Measurements from ENCODE around the gene SNX14.
"Not testable (repeated sequence)": the region's sequence is repeated elsewhere in the genome, so short reads cannot be mapped to it uniquely, and the experiment has no call there.

The SNX14 gene

DNA sequence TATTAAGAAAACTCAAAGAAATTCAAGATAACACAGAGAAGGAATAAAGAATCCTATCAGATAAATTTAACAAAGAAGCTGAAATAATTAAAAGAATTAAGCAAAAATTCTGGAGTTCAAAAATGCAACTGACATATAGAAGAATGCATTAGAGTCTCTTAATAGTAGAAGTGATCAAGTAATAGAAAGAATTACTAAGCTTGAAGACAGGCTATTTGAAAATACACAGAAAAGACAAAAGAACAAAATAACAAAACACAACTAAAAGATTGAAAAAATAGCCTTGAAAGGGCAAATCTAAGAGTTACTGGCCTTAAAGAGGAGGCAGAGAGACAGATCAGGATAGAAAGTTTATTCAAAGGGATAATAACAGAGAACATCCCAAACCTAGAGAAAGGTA, 12.1 kb downstream of the SNX14 start:
- no peak for DNase-seq

- DNase-seq, result no peak
Observed at GRCh38 chr6:85580878-85581267, 12.8 kb downstream of the SNX14 start.

DNA sequence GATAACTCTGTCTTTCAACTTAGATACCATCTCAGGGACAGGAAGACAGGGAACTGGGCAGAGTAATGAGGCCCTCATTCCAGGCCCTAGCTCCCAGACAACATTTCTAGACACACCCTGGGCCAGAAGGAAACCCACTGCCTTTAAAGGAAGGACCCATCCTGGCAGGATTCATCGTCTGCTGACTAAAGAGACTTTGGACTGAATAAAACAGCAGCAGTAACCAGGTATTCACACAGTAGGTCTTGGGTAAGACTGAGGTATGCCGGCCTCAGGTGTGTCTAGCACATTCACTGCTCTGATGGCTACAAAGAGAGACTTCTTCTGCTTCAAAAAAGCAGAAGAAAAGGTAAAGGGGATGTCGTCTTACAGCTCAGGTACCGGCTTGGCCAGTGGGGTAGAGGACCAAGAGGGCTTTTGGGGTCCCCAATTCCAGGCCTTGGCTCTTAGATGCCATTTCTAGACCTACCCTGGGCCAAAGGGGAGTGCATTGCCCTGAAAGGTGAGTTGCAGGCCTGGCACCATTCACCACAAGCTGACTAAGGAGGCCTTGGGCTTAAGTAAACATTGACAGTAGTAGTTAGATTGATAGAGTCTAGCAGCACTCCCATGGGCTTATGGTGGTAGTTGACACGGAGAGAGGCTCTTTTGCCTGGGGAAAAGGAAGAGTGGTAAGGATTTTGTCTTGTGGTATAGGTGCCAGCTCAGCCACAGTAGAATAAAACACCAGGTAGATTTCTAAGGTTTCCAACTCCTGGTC, 13.4 kb downstream of the SNX14 start:
- no peak for DNase-seq

DNA sequence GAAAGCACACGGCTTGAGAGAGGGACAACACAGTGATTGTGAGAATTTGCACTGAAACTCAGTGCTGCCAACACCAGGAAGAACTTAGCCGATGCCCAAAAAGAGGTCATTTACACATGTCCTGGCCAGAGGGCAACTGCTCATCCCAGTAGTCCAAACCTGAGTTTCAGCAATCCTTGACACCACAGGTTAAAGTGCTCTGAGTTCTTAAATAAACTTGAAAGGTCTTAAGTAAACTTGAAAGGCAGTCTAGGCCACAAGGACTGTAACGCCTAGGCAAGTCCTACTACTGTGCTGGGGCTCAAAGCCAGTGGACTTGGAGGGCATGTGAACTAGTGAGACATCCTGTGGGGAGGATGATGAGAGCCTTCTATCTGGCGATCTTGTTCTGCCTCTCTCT, 14.1 kb downstream of the SNX14 start:
- DNase-seq, result no peak

GRCh38 chr6:85576476-85576875, 17.2 kb downstream of the SNX14 start:
- no peak for DNase-seq

GRCh38 chr6:85574932-85575598, 18.6 kb downstream of the SNX14 start:
- DNase-seq, result no peak

DNA sequence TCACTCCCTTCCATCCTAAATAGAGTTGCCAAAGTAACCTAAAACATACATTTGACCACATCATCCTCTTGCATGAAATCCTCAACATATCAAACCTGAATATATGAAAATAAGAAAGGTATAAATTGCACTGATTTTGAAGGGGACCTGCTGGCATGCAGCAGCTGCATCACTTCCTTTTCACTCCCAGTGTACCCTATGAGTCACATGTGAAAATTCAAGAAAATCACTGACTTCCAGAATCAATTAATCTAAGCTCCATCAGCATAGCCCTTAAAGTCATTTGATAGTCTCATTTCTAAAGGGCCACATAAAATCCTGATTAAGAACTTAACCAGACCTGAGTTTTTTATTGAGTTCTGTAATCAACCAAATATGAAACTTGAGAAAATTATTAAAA, 24.3 kb downstream of the SNX14 start:
- DNase-seq, result no peak

DNA sequence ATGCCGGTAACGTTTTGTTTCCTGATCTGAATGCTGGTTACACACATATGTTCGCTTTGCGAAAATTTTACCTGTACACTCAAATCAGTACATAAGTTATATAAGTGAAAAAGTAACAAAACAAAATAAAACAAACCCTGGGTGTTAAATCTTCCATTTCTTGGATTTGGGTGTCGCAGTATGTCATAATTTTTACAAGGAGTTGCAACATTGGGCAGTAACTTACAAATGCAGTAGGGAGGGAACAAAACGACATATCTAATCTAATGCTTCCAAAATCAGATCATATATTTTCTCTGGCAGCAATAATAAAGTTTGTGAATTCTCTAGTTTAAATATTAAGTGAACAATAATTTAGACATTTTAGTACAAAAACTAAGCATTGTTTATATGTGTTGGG, 25.2 kb downstream of the SNX14 start:
- DNase-seq, result no peak

DNA sequence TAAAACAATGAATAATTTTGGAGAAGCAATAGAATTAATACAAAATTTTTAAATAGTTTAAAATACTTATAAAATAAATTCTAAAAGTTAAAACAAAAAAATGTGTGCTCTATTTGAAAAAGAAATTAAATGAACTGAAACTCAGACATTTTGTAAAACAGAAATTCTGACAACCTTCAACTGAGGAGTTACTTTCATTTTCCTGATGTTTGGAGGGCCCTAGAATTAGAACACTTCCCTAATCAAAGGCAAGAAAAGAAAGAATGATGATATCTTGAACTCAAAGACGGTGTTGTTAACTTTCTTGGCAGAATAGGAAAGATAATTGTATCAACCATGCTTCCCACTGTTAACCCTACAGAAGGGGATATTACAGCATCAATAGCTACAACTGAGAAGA, 27.9 kb downstream of the SNX14 start:
- DNase-seq, result no peak

- DNase-seq, result not testable (repeated sequence)
Observed at GRCh38 chr6:85564223-85564622, 29.4 kb downstream of the SNX14 start.

DNA sequence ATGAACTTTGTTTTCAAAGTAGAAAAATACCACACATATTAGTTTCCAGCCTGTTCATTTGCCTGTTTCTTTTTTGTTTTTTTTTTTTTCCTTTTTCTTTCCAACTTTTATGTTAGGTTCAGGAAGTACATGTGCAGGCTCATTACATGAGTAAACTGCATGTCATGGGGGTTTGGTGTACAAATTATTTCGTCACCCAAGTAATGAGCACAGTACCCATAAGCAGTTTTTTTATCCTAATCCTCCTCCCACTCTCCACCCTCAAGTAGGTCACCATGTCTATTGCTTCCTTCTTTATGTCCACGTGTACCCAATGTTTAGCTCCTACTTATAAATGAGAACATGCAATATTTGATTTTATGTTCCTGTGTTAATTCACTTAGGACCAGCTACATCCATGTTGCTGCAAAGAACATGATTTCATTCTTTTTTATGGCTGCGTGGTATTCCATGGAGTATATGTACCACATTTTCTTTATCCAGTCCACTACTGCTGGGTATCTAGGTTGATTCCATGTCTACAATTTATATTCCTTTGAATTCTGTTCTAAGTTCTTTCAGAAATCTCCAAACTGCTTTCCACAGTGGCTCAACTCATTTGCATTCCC, 31.8 kb downstream of the SNX14 start:
- DNase-seq, result no peak

DNA sequence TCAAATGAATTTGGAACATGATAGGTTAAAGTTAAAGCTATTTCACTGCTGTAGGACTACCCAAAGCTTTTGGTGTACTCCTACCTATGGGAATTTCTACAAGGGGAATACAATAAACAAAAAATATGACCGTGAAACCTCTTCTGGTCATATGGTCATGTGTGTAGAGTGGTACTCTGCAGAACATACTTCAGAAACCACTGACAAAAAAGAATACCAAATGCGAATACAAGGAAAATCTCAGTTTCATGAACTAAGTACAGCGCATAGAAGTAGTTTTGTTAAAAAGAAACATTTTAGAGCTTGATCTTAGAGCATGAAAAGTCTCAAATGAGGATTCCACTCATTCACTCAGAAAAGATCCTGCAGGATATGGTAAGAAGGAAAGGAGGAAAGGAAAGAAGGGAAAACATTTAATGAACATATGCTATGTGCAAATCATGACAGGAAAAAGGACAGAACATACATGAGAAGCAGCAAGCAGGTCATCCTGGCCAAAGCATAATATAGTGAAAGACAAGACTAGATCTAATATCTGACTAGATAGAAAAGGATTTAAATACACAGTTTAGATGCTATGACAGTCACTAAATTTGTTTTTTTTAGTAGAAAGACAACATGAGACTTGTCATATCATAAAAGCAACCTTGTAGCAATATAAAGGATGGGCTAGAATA, 36.5 kb downstream of the SNX14 start:
- no peak for DNase-seq

GRCh38 chr6:85552652-85553051, 41.0 kb downstream of the SNX14 start:
- no peak for DNase-seq

- no peak for DNase-seq
Observed at GRCh38 chr6:85551264-85551663, 42.4 kb downstream of the SNX14 start.

- DNase-seq, result no peak
Observed at GRCh38 chr6:85547719-85548118, 45.9 kb downstream of the SNX14 start.

GRCh38 chr6:85544776-85545175, 48.9 kb downstream of the SNX14 start:
- DNase-seq, result no peak

DNA sequence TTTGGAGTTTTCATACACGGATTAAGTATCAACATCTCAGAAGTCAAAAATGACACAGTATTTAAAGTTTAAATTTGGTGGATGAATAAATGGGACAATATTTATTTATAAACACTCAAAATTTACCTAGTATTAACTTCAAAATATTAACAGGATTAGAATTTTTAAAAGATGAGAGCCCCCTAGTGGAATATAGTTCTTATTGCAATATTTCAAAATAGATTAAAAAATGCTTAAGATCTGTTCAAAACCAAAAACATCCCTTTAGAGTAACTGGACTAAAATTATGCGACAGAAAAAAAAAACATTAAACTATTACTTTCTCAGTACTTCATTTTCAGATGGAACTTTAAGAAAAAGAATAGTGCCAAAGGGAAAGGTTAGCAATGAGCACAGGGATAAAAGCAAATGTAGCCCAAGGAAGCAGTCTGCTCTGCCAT, 56.6 kb downstream of the SNX14 start:
- no peak for DNase-seq

DNA sequence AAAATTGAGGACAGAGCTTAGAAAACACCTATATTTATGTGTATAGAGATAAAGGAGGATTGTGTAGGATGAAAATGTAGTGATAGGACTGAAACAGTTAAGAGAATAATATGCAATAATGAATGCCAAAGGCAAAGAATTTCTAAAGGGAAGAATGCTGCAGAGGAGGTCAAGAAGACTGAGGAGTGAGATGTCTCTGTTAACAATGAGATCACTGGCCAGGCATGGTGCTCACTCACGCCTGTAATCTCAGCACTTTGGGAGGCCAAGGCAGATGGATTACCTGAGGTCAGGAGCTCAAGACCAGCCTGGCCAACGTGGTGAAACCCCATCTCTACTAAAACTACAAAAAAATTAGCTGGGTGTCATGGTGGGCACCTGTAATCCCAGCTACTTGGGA, 69.4 kb downstream of the SNX14 start:
- DNase-seq, result not testable (repeated sequence)

DNA sequence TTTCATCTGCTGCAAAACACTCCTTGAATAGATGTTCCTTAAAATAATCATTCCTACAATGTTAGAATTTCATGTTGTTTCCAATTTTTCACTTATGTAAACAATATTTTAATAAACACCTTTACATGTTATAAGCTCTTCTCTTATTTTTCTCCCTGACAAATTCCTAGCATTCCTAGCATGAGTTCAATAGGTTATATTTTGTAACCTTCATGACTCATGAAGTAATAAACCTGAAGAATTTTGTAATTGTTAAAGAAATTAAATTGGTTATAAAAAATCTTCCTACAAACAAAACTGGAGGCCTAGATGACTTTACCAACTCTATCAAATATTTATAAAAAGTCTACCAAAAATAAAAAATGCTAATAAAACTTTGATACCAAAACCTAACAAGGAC, 77.5 kb downstream of the SNX14 start:
- DNase-seq, result no peak

- DNase-seq, result no peak
Observed at GRCh38 chr6:85506441-85507093, 87.1 kb downstream of the SNX14 start.

DNA sequence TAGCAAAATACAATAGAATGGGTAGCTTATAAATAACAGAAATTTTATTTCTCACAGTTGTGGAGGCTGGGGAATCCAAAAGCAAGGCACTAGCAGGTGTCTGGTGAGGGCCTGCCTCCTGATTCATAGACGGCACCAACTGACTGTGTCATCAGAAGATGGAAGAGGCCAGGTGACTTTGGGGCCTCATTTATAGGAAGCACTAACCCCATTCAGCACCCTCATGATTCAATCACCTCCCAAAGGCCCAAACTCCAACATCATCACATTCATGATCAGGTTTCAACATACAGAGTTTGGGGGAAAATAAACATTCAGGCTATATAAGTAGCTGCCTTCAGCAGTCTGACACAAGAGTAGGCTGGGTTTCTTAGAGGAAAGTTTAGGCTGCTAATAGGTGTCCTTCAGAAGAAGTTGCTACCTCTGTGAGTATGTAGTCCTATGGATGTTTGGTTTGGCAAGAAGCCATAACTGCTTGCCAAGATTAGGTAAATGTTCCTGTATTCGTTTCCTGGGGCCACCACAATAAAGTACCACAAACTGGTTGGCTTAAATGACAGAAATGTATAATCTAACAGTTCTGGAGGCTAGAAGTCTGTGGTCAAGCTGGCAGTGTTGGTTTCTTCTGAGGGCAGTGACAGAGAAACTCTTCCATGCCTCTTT, 94.9 kb downstream of the SNX14 start:
- DNase-seq, result peak; percentile 31

DNA sequence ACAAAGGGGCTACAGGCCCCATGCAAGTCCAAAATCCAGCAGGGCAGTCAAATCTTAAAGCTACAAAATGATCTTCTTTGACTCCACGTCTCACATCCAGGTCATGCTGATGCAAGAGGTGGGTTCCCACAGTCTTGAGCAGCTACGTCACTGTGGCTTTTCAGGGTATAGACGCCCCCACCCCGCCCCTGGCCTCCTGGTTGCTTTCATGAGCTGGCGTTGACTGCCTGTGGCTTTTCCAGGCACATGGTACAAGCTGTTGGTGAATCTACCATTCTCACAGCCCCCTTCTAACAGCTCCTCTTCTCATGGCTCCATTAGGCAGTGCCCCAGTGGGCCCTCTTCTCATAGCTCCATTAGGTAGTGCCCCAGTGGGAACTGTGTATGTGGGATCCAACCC, 96.8 kb downstream of the SNX14 start:
- no peak for DNase-seq

Measured in NCI-H345 (cell line).